ENCODE measurements around the gene ZNF488. TPM values are rescaled to one million over a fixed set of nuclear protein-coding genes. Genes with fewer than 3 reads are reported as not detected.
A peak's percentile ranks its signal among the peaks of the same experiment; 100 is the strongest.

ZNF488 gene
- total RNA-seq, 6 experiments from 2014 or later: 0.05 to 0.07 (median 0.07) TPM; not detected in 3

DNA sequence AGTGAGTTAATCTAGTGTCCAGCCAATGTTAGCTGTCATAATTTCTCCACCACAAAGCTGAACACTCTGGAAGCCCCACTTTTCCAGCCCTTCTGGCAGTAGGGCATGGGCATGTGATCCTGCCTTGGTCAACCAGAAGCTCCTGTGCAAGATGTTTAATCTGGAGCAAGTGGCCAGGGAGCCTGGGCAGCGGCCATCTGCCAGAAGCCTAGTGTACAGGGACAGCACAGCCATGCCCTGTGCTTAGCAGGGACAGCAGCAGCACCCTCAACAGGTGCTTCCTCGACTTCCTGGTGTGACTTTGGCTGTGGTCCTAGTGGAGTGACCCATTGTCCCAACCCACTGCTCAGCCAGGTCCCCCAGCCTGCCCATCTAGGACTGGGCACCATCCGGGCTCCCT is 25.6 kb downstream of the ZNF488 start:
- Mint-ChIP-seq H3K36me3 (ENCODE audit: low read depth) (no peaks in the 10 kb centered on the region), H3K27ac (no peak overlapping the region), H3K27me3 (ENCODE audit: insufficient read depth) (peaks cover 17% of the 10 kb centered on the region), H3K4me3 (no peak overlapping the region), H3K9me3 (no peaks in the 10 kb centered on the region), H3K4me1 (ENCODE audit: low read depth) (no peaks in the 10 kb centered on the region)
- TF ChIP-seq, protein P1, sequence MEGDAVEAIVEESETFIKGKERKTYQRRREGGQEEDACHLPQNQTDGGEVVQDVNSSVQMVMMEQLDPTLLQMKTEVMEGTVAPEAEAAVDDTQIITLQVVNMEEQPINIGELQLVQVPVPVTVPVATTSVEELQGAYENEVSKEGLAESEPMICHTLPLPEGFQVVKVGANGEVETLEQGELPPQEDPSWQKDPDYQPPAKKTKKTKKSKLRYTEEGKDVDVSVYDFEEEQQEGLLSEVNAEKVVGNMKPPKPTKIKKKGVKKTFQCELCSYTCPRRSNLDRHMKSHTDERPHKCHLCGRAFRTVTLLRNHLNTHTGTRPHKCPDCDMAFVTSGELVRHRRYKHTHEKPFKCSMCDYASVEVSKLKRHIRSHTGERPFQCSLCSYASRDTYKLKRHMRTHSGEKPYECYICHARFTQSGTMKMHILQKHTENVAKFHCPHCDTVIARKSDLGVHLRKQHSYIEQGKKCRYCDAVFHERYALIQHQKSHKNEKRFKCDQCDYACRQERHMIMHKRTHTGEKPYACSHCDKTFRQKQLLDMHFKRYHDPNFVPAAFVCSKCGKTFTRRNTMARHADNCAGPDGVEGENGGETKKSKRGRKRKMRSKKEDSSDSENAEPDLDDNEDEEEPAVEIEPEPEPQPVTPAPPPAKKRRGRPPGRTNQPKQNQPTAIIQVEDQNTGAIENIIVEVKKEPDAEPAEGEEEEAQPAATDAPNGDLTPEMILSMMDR (IDR thresholded peaks at IDR 0.05): no peak
- no peak for DNase-seq

GRCh38 chr10:47357911-47358310 is 26.2 kb downstream of the ZNF488 start:
- H3K36me3 Mint-ChIP-seq (ENCODE audit: low read depth): no peaks in the 10 kb centered on the region
- TF ChIP-seq, protein P1 (IDR thresholded peaks at IDR 0.05): no peak

DNA sequence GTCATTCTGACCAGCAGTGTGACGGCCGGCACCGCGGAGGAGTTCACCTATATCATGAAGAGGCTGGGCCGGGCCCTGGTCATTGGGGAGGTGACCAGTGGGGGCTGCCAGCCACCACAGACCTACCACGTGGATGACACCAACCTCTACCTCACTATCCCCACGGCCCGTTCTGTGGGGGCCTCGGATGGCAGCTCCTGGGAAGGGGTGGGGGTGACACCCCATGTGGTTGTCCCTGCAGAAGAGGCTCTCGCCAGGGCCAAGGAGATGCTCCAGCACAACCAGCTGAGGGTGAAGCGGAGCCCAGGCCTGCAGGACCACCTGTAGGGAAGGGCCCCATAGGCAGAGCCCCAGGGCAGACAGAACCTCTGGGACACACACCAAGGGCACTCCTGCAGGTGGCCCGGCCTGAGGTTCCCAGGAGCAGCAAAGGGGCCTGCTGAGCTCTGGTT is 26.9 kb downstream of the ZNF488 start:
- H3K4me3 Mint-ChIP-seq: no peak overlapping the region
- DNase-seq: no peak
- no peaks in the 10 kb centered on the region for H3K36me3 Mint-ChIP-seq (ENCODE audit: low read depth)
- H3K27ac Mint-ChIP-seq: no peak overlapping the region
- no peaks in the 10 kb centered on the region for H3K4me1 Mint-ChIP-seq (ENCODE audit: low read depth)
- no peaks in the 10 kb centered on the region for H3K9me3 Mint-ChIP-seq
- TF ChIP-seq, protein P1 (IDR thresholded peaks at IDR 0.05): no peak
- peaks cover 20% of the 10 kb centered on the region for H3K27me3 Mint-ChIP-seq (ENCODE audit: insufficient read depth)

More at GRCh38 chr10:47357911-47358310, 26.2 kb downstream of the ZNF488 start:
- no peaks in the 10 kb centered on the region for H3K4me1 Mint-ChIP-seq (ENCODE audit: low read depth)
- DNase-seq: no peak
- no peak overlapping the region for H3K4me3 Mint-ChIP-seq
- peaks cover 18% of the 10 kb centered on the region for H3K27me3 Mint-ChIP-seq (ENCODE audit: insufficient read depth)
- no peak overlapping the region for H3K27ac Mint-ChIP-seq
- H3K9me3 Mint-ChIP-seq: no peaks in the 10 kb centered on the region

DNA sequence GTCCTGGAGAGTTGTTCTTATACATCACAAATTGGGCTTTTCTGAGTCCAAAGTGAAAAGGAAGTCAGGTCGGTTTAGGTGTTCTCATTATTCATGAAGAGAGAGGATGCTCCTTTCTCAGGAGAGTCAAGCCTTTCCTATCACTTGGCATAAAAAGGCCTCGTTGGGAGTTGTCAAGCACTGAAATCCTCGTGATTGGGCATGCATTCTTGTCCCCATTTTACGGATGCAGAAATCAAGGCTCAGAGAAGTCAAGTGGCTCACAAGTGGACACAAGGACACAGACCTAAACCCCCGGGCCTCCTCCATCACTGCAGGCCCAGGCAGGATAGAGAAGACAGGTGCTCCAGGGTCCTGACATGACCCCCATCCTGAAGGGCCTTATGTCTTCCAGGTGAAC is 27.4 kb downstream of the ZNF488 start:
- no peak overlapping the region for H3K27ac Mint-ChIP-seq
- H3K4me3 Mint-ChIP-seq: no peak overlapping the region
- peaks cover 24% of the 10 kb centered on the region for H3K27me3 Mint-ChIP-seq (ENCODE audit: insufficient read depth)
- H3K36me3 Mint-ChIP-seq (ENCODE audit: low read depth): no peaks in the 10 kb centered on the region
- H3K4me1 Mint-ChIP-seq (ENCODE audit: low read depth): no peaks in the 10 kb centered on the region
- H3K9me3 Mint-ChIP-seq: no peaks in the 10 kb centered on the region
- TF ChIP-seq, protein P1 (IDR thresholded peaks at IDR 0.05): no peak
- no peak for DNase-seq

DNA sequence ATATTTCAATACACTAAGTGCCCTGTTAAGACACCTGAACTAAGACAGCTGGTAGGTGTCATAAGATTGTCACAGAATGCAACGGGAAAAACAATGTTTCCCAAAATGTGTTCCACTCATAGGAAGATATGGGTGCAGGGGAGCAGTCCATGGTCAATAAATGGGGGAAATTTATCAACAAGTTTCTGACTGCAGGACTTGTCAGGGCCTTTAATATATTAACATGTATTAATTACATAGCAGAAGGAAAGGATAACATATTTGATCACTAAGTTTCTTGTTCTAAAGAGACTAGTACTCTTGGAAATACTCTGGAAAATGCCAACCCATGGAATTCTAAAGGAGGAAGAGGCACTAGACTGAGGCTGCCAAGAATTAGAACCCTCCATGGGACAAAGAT is 29.2 kb downstream of the ZNF488 start:
- no peaks in the 10 kb centered on the region for H3K9me3 Mint-ChIP-seq
- H3K27me3 Mint-ChIP-seq (ENCODE audit: insufficient read depth): peaks cover 29% of the 10 kb centered on the region
- no peak overlapping the region for H3K4me3 Mint-ChIP-seq
- no peak overlapping the region for H3K27ac Mint-ChIP-seq
- TF ChIP-seq, protein P1 (IDR thresholded peaks at IDR 0.05): no peak
- DNase-seq: no peak
- H3K36me3 Mint-ChIP-seq (ENCODE audit: low read depth): no peaks in the 10 kb centered on the region
- no peaks in the 10 kb centered on the region for H3K4me1 Mint-ChIP-seq (ENCODE audit: low read depth)

- H3K36me3 Mint-ChIP-seq (ENCODE audit: low read depth): no peaks in the 10 kb centered on the region
- H3K4me1 Mint-ChIP-seq (ENCODE audit: low read depth): no peaks in the 10 kb centered on the region
- TF ChIP-seq, protein P1 (IDR thresholded peaks at IDR 0.05): peak; percentile 51
- H3K27me3 Mint-ChIP-seq (ENCODE audit: insufficient read depth): peaks cover 32% of the 10 kb centered on the region
- no peak for DNase-seq
- no peaks in the 10 kb centered on the region for H3K9me3 Mint-ChIP-seq
- H3K27ac Mint-ChIP-seq: no peak overlapping the region
- H3K4me3 Mint-ChIP-seq: no peak overlapping the region
Observed at GRCh38 chr10:47354165-47354564, 29.9 kb downstream of the ZNF488 start.
